Activated gamma-delta T cell treated with Interleukin-2 at 50 U/mL for 16 hours (primary cell): ENCODE data around the gene RMC1.
A peak's percentile ranks its signal among the peaks of the same experiment; 100 is the strongest.
"Not testable (repeated sequence)": the region's sequence is repeated elsewhere in the genome, so short reads cannot be mapped to it uniquely, and the experiment has no call there.

Experiments used
- DNase-seq: peaks from one replicate; pipeline ENCODE4 v3.0.0-alpha.2; 2020

The RMC1 gene

DNA sequence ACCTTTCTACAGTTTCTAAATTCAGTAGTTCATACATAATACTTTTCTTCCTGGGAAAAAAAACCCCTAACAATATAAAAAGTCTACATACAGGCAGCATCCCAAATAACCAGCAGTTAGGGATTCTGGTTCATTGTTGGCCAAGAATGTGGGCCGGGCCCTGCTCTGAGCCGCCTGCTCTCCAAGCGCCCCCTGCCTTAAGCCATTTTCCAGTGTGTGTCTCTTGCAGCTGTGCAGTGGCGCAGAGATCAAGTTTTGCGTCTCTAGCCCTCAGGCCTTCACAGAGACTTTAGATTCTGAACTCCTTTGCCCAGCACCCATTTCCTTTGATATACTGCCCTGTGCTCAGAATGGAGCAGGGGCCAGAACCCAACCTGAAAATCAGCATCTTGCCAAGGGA lies 32.9 kb downstream of the RMC1 start:
- DNase-seq, result no peak

DNA sequence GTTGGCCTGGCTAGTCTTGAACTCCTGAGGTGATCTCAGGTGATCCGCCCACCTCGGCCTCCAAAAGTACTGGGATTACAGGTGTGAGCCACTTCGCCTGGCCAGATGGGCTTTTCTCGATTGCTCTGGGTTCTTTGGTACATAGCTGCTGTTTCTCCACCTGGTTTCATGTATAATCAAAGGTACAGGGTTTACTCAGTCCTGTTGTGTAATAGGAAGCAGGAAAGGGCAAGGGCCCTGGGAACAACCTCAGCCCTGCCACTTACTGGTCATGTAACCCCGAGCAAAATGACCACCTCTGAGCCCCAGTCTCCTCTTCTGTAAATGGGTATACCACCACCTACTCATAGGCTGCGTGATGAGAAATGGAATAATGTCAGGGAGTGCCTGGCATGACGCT lies 34.0 kb downstream of the RMC1 start:
- DNase-seq, result no peak

DNA sequence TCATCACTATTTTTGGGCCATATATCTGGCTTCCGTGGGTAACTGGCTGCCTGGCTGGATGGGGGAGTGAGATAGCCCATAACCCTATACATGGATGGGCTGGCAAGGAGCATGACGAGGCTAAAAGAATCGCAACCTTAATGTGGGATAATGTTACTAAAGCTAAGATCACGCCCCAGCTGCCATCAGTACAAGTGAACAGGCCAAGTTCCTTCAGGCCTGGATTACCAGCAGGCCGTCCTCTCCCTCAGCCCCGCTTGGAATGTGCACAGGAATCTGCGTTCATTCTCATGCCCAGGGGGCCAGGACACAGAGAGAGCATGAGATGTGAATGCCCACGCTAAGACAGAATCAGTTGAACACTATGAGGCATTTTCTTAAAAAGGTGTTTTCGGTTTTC lies 34.7 kb downstream of the RMC1 start:
- DNase-seq, result no peak

DNA sequence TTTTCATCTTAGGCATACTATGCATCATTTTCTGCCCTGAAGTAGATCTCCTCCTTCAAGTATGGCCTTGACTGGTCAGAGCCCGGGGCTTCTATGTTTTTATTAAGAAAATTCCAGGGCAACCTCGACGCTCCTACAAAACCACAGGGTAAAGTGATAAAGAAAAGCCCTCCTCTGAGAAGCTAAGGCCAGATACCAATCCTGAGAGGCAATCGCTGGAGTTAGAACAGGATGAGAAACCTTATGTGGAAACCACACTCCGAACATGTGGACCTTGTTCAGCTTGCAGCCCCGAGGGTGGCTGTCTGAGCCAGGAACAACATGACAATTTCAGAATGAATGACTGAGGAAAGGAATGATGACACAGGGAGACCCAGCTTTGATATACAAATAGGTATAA lies 35.6 kb downstream of the RMC1 start:
- DNase-seq, result no peak

DNA sequence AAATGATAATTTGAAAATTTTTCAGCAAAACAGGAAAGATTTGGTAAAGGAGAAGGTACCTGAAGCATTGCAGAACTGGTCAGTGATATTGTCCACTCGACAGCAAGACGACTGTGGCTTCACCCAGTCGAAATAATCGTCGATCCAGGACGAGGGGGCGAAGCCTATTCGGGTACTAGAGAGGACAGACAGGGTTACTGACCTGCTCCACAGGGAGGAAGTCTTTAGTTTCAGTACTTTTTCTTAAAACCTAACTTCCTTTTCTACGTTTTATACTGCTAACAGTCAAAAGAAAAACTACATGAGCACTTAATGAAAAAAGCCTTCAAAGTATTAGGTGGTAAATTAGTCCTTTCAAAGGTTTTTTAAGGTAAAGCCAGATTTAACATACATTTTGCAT lies 36.0 kb downstream of the RMC1 start:
- no peak for DNase-seq

DNA sequence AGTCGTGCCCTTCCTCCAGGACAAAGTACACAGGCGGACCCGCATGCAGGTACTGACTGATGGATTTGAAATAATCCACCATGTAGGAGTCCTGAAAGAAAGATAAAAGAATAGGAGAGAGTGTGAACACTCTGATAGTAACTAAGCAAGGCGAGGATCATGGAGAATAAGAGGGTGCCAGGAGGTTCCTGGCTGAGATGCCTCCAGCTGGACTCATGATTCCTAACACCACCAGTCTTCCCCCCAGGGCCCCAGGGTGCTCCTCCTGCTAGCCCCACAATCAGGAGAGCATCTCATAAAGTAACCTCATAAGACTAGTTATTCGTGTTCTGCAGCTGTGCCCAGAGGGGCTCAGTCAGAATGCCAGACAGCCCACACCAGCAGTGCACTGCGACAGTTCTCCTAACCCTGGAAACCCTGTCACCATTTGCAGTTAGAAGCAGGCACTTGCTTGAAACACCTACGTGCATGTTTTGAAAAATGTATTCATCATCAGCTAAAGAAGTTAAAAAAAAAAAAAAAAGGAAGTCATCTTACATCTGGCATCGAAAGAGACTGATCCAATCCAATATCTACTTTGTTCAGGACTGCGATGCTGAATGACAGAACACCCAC lies 36.7 kb downstream of the RMC1 start:
- DNase-seq, result no peak

DNA sequence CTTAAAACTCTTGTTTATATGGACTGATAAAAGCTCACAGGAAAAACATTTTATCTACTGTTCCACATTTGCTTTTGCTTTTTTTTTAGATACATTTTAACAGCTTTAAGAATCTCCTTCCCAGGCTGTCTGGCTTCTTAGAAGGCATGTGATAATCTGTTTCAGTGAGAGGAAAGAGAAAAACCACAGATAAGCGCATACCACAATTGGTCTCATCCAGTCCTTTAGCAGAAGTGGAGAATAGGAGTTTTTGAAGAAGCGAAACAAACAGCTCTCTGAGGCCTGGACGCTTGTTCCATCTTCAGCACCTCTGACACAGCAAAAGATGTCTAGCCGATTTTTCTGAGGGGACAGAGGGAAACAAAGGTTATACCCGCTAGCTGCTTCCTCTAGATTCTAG lies 37.6 kb downstream of the RMC1 start:
- DNase-seq, result no peak

DNA sequence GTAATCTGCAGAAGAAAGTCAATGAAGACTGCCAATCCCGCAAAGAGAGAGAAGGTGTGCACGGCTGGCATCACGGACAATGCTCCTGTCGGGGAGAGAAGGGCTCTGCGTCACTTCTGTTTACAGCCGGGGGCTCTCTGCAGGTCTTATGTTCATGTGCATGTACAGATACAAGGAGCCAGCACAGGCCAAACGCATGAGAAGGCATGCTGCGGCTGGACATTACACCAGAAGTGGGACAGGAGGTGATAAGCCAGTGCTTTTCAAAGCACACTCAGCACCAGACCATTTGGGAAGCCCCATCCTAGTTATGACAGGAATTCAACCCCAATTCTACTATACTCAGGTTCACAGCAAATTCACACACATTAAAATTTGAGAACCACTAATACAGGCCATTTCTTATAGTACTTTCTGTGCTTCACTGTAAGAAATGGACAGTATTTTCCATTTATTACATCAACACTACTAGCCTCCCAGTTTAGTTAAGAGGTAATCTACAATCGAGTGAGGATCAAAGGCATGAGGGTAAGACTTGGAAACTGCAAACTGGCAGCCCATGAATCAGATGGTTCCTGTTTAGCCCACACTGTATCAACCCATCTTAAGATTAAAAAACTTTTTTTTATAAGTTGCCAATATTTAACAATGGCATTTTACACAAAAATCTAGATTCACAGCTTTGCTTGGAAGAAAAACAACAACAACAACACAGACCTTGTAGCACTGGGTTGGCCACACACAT lies 38.2 kb downstream of the RMC1 start:
- no peak for DNase-seq

DNA sequence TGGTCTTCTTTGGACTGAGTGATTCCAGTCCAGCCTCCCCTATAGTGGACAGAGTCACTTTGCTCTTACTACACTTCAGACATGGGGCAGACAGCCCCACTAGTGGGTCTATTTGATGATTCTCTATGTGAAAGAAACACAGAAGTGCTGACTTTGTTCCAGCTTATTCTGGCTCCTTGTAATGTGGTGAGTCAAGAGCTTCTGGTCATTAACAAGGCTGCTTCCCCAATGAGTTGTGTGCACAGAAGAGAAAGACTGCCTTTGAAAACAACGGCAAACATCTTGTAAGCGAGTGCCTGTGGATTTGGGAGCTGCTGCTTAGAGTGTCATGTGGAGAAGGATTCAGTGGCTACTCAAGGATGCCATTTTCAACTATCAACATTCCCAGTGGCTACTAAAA lies 39.1 kb downstream of the RMC1 start:
- no peak for DNase-seq

DNA sequence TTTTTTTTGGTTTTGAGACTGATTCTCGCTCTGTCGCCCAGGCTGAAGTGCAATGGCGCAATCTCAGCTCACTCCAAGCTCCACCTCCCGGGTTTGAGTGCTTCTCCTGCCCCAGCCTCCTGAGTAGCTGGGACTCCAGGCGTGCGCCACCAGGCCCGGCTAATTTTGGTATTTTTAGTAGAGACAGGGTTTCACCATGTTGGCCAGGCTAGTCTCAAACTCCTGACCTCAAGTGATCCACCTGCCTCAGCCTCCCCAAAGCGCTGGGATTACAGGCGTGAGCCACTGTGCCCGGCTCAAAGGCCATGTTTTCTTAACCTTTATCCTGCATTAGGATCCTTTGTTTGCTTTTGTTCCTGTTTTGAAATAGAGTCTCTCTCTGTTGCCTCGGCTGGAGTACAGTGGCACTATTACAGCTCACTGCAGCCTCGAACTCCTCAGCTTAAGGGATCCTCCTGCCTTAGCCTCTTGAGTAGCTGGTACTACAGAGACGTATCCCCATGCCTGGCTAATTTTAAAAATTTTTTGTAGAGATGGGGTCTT lies 42.0 kb downstream of the RMC1 start:
- no peak for DNase-seq

DNA sequence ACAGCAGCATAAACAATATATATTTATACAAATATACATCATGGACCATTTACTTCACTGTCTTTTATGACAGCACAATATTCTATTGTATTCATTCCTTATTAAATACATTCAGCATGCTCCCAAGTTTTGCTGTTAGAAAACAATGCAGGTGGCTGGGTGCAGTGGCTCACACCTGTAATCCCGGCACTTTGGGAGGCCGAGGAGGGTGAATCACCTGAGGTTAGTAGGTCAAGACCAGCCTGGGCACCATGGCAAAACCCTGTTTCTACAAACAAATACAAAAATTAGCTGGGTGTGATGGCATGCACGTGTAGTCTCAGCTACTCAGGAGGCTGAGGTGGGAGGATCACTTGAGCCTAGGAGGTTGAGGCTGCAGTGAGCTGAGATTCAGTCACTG lies 44.0 kb downstream of the RMC1 start:
- no peak for DNase-seq

DNA sequence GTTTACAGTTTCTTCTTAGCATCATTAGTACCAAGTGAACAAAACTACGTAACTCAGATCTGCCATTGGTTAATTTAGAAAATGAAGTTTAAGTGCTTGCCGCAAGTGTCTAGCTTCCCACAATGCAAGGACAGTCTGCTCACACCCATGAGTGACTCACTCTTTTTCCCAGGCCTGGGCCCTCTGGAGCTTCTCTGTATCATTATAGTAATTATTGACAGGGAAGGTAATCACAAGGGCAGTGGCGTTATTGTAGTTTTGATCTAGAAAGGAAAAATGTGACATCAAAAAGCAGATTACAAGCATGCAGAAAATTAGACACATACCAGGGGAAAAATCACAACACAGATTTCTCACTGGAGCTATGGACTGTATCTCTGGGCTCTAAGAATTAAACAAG lies 44.5 kb downstream of the RMC1 start:
- no peak for DNase-seq

DNA sequence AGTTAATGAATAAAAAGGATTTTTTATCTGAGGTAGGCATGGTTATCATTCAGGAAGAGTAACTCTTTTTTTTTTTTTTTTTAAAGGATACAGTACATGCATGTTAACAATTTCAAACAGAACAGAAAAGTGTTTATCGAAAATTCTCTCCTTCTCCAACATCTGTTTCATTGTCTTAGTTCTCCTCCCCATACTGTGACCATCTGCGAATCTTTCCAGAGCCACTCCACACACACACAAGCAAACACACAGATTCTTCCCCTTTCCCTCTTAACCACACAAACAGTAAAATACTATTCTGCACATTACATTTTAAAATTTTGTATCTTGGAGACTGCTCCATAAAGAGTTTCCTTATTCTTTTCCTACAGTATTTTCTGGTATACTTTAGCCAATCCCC lies 45.0 kb downstream of the RMC1 start:
- DNase-seq, result no peak

DNA sequence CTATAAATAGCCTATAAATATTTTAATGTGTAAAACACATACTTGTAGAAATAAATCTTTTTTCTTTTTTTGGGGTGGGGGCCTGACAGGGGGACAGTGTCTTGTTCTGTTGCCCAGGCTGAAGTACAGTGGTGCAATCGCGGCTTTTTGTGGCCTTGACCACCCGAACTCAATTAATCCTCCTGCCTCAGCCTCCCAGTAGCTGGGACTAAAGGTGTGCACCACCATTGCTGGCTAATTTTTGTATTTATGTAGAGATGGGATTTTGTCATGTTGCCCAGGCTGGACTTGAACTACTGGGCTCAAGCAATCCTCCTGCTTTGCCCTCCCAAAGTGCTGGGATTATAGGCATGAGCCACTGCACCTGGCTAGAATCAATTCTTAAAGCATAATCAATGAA lies 45.4 kb downstream of the RMC1 start:
- DNase-seq, result no peak

DNA sequence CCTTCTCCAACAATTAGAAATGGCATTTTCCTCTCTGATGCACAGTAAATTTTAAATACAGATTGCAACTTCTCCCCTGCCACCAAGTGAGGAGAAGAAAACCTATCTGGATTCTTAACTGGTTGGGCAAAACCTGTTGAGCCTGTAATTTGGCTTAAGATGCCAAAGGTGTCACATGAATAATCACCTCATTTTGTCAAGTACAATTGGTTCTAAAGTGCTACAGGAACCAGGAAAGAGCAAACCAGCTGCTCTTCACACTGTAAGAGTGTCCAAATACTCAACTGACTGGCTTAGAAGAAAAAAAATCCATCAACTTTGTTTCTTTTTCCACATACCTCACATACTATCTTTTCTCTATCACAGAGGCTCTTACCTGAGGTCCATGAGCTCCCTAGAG lies 47.6 kb downstream of the RMC1 start:
- no peak for DNase-seq

DNA sequence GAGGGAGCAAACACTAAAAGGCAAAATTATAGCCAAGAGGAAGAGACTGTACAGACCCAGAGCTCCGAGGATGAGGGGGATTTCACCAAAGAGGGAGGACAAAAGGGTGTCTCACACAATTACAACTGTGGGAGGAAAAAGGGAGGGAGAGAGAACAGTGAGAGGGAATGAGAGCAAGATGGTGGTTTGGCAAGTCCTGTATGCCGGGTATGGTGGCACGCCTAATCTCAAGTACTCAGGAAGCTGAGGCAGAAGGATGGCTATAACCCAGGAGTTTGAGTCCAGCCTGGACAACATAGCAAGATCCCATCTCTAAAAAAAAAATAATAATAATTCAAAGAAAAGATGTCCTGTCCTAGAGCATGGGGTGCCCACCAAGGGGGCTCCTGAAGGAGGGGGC lies 48.7 kb downstream of the RMC1 start:
- no peak for DNase-seq

DNA sequence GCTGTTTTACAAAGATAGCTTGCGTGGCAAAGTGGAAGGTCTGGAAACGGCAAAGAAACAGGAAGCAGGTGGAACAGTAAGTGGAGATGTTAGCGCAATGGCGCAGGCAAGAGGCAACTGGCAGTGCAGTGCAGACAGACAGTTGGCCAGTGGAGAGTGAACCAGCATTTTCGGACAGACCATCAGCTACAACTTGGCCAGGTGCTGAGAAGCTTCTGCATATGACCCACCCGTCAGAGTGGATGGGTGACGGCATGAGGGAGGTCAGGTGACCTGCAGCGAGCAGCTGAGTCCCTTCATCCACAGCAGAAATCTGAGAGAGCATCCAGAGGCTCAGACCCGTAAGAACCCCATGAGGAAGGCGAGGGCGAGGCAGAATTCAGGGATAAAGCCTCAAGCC lies 49.2 kb downstream of the RMC1 start:
- DNase-seq, result no peak

DNA sequence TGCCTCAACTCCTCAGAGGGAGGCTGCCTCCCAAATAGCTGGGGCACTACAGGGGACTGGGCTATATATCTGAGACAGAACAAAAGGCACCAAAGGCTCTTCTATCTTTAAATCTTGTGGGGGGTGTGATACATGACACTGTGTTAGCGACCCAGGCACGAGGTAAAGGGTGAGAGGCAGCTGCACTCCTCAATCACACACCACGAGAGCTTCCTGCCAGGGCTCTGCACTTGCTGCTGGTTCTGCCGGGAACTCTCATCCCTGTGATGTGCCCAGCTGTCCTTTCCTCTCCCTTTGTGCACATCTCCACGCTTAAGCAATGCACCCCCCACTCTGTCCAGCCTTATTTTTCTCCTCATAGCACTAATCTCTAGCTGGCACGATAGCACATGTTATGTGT lies 50.6 kb downstream of the RMC1 start:
- no peak for DNase-seq

DNA sequence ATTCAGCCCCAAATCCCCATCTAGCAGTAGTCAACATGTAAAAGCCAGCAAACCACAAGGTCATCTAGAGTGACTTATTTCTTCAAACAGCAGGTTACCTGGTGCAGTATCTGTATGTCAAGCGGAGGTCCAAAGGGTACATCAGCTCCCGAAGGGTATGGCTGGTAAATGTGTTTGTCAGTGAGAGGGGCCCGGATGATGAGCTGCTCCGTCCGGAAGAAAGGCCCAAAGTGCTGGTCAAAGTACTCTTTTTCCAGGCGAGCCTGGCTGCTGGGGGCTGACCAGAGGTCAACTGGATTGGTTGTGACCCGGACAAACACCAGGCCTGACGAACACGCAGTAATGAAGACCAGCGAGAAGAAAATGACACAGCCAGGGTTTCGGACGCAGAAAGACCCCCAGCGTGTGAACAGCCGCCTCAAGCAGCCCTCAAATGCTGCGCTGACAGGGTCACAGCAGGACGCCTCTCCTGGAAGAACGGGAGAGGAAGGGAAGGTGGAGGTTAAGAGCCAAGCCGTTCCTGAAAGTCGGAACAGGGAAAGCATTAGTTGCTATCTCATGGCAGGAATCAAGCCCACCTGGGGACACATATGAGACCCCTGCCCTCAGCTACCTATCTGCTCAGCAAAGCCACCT lies 53.0 kb downstream of the RMC1 start:
- DNase-seq, result no peak

DNA sequence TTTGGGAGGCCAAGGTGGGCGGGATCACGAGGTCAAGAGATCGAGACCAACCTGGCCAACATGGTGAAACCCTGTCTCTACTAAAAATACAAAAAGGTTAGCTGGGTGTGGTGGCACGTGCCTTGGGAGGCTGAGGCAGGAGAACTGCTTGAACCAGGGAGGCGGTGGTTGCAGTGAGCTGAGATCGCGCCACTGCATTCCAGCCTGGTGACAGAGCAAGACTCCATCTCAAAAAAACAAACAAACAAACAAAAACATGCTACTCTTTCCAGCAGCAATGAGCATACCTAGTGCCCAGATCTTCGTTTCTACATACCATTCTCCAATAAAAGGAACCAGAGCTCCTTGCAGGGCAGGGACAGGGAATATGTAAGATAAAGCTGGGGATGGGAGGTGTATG lies 54.2 kb downstream of the RMC1 start:
- not testable (repeated sequence) for DNase-seq

DNA sequence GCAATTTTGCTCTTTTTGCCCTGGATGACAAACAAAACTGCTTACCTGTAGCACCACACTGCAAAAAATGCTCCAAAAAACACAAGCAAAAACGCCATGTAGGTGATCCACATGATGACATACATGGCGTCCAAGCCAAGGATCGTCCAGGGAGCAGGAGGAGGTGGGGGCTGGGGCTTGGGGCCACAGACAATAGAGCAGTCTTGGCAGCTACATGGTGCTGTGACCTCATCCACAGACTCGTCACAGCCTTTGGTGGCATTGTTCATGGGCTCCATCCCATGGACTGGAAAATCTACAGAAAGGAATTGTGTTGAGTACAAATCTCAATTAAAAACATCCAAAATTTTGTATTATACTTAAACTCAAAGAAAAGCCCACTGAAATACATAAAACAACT lies 56.9 kb downstream of the RMC1 start:
- DNase-seq, result no peak

DNA sequence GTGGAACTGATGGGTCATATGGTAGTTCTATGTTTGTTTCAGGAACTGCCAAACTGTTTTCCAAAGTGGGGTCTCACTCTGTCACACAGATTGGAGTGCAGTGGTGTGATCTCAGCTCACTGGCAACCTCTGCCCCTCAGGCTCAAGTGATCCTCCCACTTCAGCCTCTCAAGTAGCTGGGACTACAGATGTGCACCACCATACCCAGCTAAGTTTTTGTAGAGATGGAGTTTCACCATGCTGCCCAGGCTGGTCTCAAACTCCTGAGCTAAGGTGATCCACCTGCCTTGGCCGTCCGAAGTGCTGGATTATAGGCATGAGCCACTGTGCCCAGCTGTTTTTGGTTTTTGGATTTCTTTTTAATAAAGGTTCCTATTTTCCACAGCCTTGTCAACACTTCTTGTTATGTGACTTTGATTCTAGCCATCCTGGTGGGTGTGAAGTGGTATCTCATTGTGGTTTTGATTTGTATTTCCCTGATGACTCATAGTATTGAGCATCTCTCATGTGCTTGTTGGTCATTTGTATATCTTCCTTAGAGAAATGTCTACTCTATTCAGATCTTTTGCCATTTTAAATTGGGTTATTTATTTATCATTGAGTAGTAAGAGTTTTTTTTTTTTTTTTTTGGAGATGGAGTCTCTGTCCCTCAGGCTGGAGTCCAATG lies 60.2 kb downstream of the RMC1 start:
- peak; percentile 31 for DNase-seq

DNA sequence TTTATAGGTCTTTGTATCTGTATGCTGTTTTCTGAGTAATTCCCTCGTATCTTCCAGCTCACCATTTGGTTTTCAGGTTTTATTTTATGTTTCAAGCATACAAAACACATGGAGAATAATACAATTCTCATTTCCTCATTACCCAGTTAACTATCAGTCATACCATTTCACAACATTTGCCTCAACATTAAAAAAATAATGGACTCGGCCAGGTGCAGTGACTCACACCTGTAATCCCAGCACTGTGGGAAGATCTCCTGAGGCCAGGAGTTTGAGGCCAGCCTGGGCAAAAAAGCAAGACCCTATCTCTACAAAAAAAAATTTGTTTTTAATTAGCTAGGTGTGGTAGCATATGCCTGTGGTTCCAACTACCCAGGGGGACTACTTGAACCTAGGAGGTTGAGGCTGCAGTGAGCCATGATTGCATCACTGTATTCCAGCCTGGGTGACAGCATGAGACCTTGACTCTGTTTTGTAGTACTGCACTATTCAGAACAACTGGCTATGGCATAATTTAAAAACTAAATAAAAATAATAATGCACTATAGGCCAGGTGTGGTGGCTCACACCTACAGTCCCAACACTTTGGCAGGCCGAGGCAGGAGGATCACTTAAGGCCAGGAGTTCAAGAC lies 62.7 kb downstream of the RMC1 start:
- no peak for DNase-seq
